ENCODE measurements around the gene CREG1. TPM values are rescaled to one million over a fixed set of nuclear protein-coding genes. Genes with fewer than 3 reads are reported as not detected.
"Not testable (repeated sequence)": the region's sequence is repeated elsewhere in the genome, so short reads cannot be mapped to it uniquely, and the experiment has no call there.

The CREG1 gene
- total RNA-seq, 1 experiment from 2014 or later: 91.5 TPM

DNA sequence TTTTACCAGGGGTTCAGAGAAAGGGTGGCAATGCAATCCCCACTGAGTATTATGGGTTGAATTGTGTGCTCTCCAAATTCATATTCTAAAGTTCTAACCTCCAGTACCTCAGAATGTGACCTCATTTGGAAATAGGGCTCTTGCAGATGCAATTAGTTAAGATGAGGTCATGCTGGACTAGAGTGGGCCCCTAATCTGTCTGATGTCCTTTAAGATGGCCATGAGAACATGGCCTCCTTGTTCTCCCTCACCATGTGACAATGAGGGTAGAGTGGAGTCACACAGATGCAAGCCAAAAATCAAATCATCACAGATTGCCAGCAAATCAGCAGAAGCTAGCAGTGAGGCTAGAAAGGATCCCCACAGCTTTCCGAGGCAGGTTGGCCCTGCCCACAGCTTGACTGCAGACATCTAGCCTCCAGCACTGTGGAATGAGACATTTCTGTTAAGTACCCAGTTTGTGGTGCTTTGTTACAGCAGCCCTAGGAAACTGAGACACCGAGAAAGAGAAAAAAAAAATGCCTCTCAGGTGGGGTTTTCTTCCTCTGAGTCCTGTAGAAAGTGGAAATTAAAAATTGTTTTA lies 25.5 kb upstream of the CREG1 start:
- intact Hi-C loops (cut with micrococcal nuclease; ENCODE audit: unreplicated experiment): no loop called here
- Mint-ChIP-seq H3K27me3 (ENCODE audit: insufficient read depth, unreplicated experiment) (peaks cover 9% of the 10 kb centered on the region), H3K4me3 (ENCODE audit: unreplicated experiment) (no peak overlapping the region), H3K9me3 (ENCODE audit: unreplicated experiment) (no peaks in the 10 kb centered on the region), H3K4me1 (ENCODE audit: low read depth, unreplicated experiment) (no peaks in the 10 kb centered on the region), H3K27ac (ENCODE audit: unreplicated experiment) (no peak overlapping the region), H3K36me3 (ENCODE audit: insufficient read depth, unreplicated experiment) (no peaks in the 10 kb centered on the region)
- no TSS peak for BruUV-seq (replicated peaks)
- no peak for DNase-seq
- Histone ChIP-seq H3K36me3 (ENCODE audit: control insufficient read depth, insufficient read depth, low read length) (no peaks in the 10 kb centered on the region), H3K4me1 (no peaks in the 10 kb centered on the region), H3K4me3 (ENCODE audit: low read depth, low read length) (no peak overlapping the region), H3K9me3 (no peaks in the 10 kb centered on the region), H3K27me3 (replicated peaks; ENCODE audit: control insufficient read depth, insufficient read depth, low read length) (no peaks in the 10 kb centered on the region)
- CTCF ChIA-PET: no interaction called here
- POLR2A ChIA-PET: no interaction called here
- TF ChIP-seq, protein P1, sequence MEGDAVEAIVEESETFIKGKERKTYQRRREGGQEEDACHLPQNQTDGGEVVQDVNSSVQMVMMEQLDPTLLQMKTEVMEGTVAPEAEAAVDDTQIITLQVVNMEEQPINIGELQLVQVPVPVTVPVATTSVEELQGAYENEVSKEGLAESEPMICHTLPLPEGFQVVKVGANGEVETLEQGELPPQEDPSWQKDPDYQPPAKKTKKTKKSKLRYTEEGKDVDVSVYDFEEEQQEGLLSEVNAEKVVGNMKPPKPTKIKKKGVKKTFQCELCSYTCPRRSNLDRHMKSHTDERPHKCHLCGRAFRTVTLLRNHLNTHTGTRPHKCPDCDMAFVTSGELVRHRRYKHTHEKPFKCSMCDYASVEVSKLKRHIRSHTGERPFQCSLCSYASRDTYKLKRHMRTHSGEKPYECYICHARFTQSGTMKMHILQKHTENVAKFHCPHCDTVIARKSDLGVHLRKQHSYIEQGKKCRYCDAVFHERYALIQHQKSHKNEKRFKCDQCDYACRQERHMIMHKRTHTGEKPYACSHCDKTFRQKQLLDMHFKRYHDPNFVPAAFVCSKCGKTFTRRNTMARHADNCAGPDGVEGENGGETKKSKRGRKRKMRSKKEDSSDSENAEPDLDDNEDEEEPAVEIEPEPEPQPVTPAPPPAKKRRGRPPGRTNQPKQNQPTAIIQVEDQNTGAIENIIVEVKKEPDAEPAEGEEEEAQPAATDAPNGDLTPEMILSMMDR (IDR thresholded peaks at IDR 0.05; ENCODE audit: insufficient read depth in 1 of 2, low read depth in 1 of 2, low read length in 1 of 2, severe bottlenecking in 1 of 2, unreplicated experiment in 1 of 2): no peak

DNA sequence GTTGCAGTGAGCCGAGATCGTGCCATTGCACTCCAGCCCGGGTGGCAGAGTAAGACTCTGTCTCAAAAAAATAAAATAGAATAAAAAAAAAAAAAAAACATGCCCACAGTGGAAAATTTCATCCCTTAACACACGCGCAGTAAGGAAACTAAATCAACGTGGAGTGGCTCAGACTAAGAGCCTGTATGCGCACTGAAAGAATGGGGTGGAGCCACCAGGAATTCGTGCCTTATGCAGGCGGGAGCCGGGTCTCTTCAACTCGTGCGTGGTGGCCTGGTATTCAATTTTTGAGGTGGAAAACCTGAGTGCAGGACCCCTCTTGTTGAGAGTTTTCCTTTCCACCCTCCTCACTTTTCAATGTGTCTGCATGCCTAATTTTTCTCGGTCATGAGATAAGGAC lies 22.1 kb upstream of the CREG1 start:
- Histone ChIP-seq H3K27me3 (replicated peaks; ENCODE audit: control insufficient read depth, insufficient read depth, low read length) (no peaks in the 10 kb centered on the region), H3K4me3 (ENCODE audit: low read depth, low read length) (no peak overlapping the region), H3K9me3 (no peaks in the 10 kb centered on the region), H3K36me3 (ENCODE audit: control insufficient read depth, insufficient read depth, low read length) (no peaks in the 10 kb centered on the region), H3K4me1 (no peaks in the 10 kb centered on the region)
- intact Hi-C loops (cut with micrococcal nuclease; ENCODE audit: unreplicated experiment): no loop called here
- Mint-ChIP-seq H3K27ac (ENCODE audit: unreplicated experiment) (no peak overlapping the region), H3K4me1 (ENCODE audit: low read depth, unreplicated experiment) (no peaks in the 10 kb centered on the region), H3K27me3 (ENCODE audit: insufficient read depth, unreplicated experiment) (peaks cover 9% of the 10 kb centered on the region), H3K4me3 (ENCODE audit: unreplicated experiment) (no peak overlapping the region), H3K9me3 (ENCODE audit: unreplicated experiment) (no peaks in the 10 kb centered on the region), H3K36me3 (ENCODE audit: insufficient read depth, unreplicated experiment) (no peaks in the 10 kb centered on the region)
- TF ChIP-seq, protein P1 (IDR thresholded peaks at IDR 0.05; ENCODE audit: insufficient read depth in 1 of 2, low read depth in 1 of 2, low read length in 1 of 2, severe bottlenecking in 1 of 2, unreplicated experiment in 1 of 2): no peak
- ChIA-PET CTCF (no interaction called here), POLR2A (no interaction called here)
- BruUV-seq (replicated peaks): no TSS peak
- DNase-seq: no peak

DNA sequence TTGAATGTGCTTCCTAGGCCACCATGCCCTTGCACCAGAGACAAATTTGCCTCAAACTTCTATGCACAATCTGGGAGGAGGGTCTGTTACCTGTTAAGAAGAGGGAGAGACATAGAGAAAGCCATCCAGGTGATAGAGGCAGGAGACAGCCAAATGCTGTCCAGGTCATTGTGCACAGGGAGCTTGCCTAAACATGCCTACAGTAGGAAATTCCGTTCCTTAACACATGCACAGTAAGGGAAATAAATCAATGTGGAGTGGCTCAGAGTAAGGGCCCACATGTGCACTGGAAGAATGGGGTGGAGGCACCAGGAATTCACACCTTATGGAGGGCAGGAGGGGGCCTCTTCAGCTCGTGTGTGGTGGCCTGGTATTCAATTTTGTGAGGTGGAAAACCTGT lies 19.5 kb upstream of the CREG1 start:
- DNase-seq: no peak
- no peak overlapping the region for H3K27ac Mint-ChIP-seq (ENCODE audit: unreplicated experiment)
- ChIA-PET CTCF (no interaction called here), POLR2A (no interaction called here)
- no peaks in the 10 kb centered on the region for H3K4me1 ChIP-seq
- H3K9me3 Mint-ChIP-seq (ENCODE audit: unreplicated experiment): no peaks in the 10 kb centered on the region
- H3K9me3 ChIP-seq: no peaks in the 10 kb centered on the region
- H3K27me3 ChIP-seq (replicated peaks; ENCODE audit: control insufficient read depth, insufficient read depth, low read length): no peaks in the 10 kb centered on the region
- H3K4me3 Mint-ChIP-seq (ENCODE audit: unreplicated experiment): no peak overlapping the region
- no peak overlapping the region for H3K4me3 ChIP-seq (ENCODE audit: low read depth, low read length)
- peaks cover 9% of the 10 kb centered on the region for H3K27me3 Mint-ChIP-seq (ENCODE audit: insufficient read depth, unreplicated experiment)
- H3K36me3 ChIP-seq (ENCODE audit: control insufficient read depth, insufficient read depth, low read length): no peaks in the 10 kb centered on the region
- H3K36me3 Mint-ChIP-seq (ENCODE audit: insufficient read depth, unreplicated experiment): no peaks in the 10 kb centered on the region
- BruUV-seq (replicated peaks): no TSS peak
- TF ChIP-seq, protein P1 (IDR thresholded peaks at IDR 0.05; ENCODE audit: insufficient read depth in 1 of 2, low read depth in 1 of 2, low read length in 1 of 2, severe bottlenecking in 1 of 2, unreplicated experiment in 1 of 2): no peak
- H3K4me1 Mint-ChIP-seq (ENCODE audit: low read depth, unreplicated experiment): no peaks in the 10 kb centered on the region
- intact Hi-C loops (cut with micrococcal nuclease; ENCODE audit: unreplicated experiment): no loop called here

DNA sequence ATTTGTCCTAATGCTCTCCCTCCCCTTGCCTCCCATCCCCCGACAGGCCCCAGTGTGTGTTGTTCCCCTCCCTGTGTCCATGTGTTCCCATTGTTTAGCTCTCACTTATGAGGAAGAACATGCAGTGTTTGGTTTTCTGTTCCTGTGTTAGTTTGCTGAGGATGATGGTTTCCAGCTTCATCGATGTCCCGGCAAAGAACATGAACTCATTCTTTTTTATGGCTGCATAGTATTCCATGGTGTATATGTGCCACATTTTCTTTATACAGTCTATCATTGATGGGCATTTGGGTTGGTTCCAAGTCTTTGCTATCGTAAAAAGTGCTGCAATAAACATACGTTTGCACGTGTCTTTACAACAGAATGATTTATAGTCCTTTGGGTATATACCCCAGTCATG lies 17.1 kb upstream of the CREG1 start:
- intact Hi-C loops (cut with micrococcal nuclease; ENCODE audit: unreplicated experiment); DNase-seq; H3K4me3 ChIP-seq (ENCODE audit: low read depth, low read length); H3K4me3 Mint-ChIP-seq (ENCODE audit: unreplicated experiment); CTCF ChIA-PET; H3K27ac Mint-ChIP-seq (ENCODE audit: unreplicated experiment); H3K27me3 ChIP-seq (replicated peaks; ENCODE audit: control insufficient read depth, insufficient read depth, low read length); H3K36me3 ChIP-seq (ENCODE audit: control insufficient read depth, insufficient read depth, low read length); H3K4me1 Mint-ChIP-seq (ENCODE audit: low read depth, unreplicated experiment); H3K27me3 Mint-ChIP-seq (ENCODE audit: insufficient read depth, unreplicated experiment); H3K9me3 Mint-ChIP-seq (ENCODE audit: unreplicated experiment); POLR2A ChIA-PET; BruUV-seq (replicated peaks); H3K9me3 ChIP-seq; H3K4me1 ChIP-seq; H3K36me3 Mint-ChIP-seq (ENCODE audit: insufficient read depth, unreplicated experiment): not testable (repeated sequence)
